Esophagus squamous epithelium (tissue), 4 donors: ENCODE results near the gene ADGRG4.

Experiments
- CTCF ChIP-seq, 6 experiments: fragments of 450-650 bp in 4 of 6; fragments of 200-600 bp in 2 of 6; sonication (generic) in 2 of 6; IDR thresholded peaks; one replicate each; pipeline ENCODE4 v1.5.1; 2016 to 2019; ENCODE audit warnings: antibody characterized with exemption in 6 of 6, mild to moderate bottlenecking in 4 of 6, moderate library complexity in 4 of 6
- POLR2A ChIP-seq, 4 donors: fragments of 450-650 bp; IDR thresholded peaks; one replicate each; pipeline ENCODE4 v1.6.1; 2017; ENCODE audit warnings: antibody characterized with exemption in 4 of 4, mild to moderate bottlenecking in 4 of 4, moderate library complexity in 3 of 4

- TF ChIP-seq CTCF (IDR thresholded peaks at IDR 0.05) (no peak), POLR2A (IDR thresholded peaks at IDR 0.05) (no peak)
Measured at GRCh38 chrX:136456133-136456532, 155.4 kb downstream of the ADGRG4 start.
